AG20443 (cell line): ENCODE measurements around the gene LRRC41.
"Not testable (repeated sequence)": the region's sequence is repeated elsewhere in the genome, so short reads cannot be mapped to it uniquely, and the experiment has no call there.

Experiments
- DNase-seq: peaks from one replicate; pipeline ENCODE4 v3.0.0; 2012; ENCODE audit warnings: low spot score, mixed read lengths

The LRRC41 gene

DNA sequence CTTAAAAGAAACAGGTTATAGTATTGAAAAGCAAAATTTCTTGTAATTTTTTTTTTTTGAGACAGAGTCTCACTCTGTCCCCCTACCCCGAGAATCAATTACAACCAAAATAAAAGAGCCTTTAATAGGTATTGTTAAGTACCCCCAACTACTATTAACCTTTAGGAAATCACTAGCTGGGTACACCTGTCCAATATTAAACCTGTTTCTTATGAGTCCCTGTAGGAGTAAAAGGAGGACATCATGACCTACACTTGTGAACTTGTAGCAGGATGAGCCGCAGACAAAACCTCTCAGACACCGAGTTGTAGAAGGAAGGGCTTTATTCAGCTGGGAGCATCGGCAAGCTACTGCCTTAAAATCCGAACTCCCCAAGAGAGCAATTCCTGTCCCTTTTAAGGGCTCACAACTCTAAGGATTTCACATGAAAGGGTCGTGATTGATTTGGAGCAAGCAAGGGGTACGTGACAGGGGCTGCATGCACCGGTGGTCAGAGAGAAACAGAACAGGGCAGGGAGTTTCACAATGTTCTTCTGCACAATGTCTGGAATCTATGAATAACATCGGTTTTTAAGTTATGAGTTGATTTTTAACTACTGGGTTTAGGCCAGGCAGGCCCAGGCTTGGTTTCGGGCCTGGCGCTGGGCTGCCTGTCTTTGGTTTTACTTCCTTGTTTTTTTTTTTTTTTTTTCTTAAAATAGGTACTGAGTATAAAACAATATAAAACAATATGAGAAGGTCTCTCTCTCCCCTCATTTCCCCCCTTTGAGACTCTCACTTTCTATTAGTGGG is 22.1 kb upstream of the LRRC41 start:
- DNase-seq: not testable (repeated sequence)

DNA sequence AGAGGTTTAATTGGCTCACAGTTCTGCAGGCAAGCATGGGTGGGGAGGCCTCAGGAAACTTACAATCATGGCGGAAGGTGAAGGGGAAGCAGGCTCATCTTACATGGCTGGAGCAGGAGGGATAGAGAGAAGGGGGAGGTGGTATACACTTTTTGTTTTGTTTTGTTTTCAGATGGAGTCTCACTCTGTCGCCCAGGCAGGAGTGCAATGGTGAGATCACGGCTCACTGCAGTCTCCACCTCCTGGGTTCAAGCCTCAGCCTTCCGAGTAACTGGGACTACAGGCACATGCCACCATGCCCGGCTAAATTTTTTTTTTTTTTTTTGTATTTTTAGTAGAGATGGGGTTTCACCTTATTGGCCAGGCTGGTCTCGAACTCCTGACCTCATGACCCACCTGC is 18.8 kb upstream of the LRRC41 start:
- not testable (repeated sequence) for DNase-seq

DNA sequence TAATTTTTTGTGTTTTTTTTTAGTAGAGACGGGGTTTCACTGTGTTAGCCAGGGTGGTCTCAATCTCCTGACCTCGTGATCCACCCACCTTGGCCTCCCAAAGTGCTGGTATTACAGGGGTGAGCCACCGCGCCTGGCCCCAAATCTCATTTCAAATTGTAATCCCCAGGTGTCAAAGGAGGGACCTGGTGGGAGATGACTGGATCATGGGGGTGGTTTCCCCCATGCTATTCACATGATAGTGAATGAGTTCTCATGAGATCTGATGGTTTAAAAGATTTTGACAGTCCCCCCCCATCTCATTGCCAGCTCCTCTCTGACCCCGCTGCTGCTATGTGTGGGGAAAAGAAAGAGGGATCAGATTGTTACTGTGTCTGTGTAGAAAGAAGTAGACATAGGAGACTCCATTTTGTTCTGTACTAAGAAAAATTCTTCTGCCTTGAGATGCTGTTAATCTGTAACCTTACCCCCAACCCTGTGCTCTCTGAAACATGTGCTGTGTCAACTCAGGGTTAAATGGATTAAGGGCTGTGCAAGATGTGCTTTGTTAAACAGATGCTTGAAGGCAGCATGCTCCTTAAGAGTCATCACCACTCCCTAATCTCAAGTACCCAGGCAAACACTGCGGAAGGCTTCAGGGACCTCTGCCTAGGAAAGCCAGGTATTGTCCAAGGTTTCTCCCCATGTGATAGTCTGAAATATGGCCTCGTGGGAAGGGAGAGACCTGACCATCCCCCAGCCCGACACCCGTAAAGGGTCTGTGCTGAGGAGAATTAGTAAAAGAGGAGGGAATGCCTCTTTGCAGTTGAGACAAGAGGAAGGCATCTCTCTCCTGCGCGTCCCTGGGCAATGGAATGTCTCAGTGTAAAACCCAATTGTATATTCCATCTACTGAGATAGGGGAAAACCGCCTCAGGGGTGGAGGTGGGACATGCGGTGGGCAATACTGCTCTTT is 16.8 kb upstream of the LRRC41 start:
- DNase-seq: not testable (repeated sequence)

DNA sequence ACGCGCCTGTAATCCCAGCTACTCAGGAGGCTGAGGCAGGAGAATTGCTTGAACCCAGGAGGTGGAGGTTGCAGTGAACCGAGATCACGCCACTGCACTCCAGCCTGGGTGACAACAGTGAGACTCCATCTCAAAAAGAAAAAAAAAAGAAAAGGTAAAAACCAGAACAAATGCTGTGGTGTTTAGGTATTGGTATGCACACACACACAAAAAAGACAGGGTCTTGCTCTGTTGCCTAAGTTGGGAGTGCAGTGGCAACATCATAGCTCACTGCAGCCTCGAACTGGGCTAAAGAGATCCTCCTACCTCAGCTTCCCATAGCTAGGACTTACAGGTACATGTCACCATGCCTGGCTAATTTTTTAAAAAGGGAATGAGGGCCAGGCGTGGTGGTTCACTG is 15.9 kb upstream of the LRRC41 start:
- not testable (repeated sequence) for DNase-seq

DNA sequence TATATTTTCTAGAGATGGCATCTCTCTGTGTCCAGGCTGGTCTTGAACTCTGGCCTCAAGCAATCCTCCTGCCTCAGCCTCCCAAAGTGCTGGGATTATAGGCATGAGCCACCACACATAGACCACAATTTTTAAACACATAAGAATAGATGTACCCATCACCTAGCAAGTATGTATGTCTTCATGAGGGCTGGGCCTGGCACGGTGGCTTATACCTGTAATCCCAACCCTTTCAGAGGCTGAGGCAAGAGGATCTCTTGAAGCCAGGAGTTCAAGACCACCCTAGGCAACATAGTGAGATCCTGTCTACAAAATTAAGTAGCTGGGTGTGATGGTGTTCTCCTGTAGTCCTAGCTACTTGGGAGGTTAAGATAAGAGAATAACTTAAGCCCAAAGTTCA is 13.9 kb upstream of the LRRC41 start:
- no peak for DNase-seq

DNA sequence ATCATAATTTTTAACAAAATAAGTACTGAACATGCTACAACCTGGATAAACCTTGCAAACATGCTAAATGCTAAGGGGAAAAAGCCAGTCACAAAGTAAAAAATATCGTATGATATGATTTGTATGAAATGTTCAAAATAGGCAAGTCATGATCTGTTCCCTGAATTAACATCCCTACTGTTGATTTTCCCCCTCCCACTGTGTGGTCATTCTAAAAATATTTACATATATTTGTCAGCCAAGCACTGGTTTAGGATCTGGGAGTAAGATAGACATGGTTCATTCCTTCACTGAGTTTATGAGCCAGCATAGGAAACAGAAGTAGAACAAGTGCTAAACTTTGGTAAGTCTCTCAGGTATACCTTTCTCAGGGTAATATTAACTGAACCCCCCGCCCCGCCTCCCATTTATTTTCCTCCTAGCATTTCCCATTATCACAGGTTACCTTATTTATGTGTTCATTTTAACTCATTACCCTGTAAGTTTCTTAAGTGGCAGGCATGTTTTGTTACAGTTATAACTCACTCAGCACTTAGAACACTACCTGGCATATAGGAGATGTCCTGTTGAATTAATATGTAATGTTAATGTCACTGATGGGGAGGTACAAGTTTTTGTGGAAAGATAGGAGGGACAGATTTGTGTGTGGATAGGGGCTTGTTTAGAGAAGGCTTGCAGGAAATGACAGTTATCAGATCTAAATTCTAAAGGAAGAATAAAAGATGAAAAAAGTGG is 12.4 kb upstream of the LRRC41 start:
- DNase-seq: peak; percentile 34

DNA sequence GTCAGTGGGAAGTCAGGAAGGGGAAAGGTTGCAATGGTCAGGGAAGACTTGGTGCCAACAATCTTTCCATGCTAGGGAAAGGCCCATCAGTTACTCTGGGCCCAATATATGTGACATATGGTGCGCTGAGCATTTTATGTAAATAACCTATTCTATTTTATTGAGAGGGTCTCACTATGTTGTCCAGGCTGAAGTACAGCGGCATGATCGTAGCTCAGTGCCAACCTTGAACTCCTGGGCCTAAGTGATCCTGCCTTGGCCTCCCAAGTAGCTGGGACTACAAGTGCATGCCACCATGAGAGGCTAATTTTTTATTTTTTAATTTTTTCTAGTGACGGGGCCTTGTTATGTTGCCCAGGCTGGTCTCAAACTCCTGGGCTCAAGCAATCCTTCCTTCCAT is 6.9 kb upstream of the LRRC41 start:
- no peak for DNase-seq

GRCh38 chr1:46309401-46310159 is 6.2 kb upstream of the LRRC41 start:
- no peak for DNase-seq

- DNase-seq: no peak
Measured at GRCh38 chr1:46306159-46306530, 2.7 kb upstream of the LRRC41 start.

GRCh38 chr1:46303872-46304326 is 483 bp upstream of the LRRC41 start:
- DNase-seq: no peak

- peak; percentile 47 for DNase-seq
Measured at GRCh38 chr1:46302641-46303037, 777 bp downstream of the LRRC41 start.

DNA sequence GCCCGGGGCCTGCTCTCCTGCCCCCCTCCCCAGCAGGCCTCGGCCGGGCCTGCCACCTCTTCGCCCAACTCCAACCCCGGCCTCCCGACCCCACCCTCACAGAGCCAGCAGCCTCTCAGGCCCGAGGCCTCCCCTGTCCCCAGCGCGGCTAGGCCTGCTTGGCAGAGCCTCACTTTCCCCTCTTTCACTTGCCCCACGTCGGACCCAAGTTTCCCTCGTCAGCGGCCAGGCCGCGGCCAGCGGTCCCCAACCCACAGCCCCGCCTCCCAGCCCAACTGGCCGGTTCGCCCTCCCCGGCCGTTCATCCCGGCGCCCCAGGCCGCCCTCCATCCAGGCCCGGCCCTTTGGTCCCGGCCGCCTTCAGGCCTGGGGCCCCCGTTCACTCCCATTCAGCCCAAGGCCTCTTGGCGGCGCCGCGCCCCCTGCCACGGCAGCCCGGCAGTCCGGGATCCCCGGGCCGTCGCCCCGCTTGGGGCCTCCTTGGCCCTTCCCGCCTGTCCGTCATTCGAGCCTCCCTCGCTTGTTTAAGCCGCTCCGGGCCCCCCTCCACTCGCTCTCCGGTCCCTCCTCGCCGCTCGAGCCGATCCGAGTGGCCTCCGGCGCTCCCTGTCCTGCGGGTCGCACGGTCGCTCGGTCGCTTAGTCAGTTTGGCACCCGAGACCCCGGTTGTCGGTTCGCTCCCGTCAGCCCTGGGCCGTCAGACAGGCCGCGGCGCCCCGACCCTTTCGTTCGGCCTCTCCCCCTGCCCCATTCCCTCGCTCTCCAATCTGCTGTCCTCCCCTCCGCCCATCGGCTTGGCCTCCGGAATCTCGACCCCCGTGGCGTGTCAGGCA is 1.4 kb downstream of the LRRC41 start:
- peak; percentile 76 for DNase-seq

DNA sequence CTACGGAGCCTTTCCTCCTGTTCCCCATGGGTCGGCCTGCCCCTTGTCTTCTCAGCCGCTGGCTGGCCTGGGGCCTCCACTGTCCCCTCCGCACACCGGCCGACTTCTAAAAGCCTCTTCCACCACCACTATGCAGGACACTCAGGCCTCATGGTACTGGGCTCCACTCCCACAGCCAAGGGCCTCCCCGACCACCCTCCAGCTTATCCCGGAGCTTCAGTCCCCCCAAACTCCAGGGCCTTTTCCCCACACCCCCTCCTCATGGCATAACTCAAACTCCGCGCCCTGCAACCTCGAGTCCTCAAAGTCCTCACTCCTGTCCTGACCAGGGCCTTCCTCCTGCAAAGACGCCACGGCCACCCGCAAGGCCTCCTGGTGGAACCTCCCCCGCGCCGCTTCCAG is 2.0 kb downstream of the LRRC41 start:
- DNase-seq: peak; percentile 56

GRCh38 chr1:46300673-46301405 is 2.6 kb downstream of the LRRC41 start:
- peak; percentile 30 for DNase-seq

DNA sequence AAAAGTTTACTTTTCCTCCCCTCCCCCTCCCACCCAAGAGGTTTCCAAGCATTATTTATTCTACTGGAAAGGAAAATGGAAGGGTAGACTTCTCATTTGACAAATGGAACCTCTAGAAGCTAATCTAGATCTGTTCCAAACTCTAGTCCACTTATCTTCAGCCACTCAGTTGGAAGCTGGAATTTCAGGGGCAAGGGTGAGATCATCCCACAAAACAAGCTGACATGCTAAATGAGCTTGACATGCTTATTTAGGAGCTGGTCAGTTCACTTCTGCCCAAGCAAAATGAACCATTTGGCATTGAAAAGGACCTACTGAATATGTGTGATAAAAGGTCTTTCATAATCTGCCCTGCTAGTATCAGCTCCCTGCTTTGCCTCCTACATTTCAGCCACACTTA is 5.0 kb downstream of the LRRC41 start:
- DNase-seq: no peak

GRCh38 chr1:46295306-46295705 is 8.1 kb downstream of the LRRC41 start:
- no peak for DNase-seq

DNA sequence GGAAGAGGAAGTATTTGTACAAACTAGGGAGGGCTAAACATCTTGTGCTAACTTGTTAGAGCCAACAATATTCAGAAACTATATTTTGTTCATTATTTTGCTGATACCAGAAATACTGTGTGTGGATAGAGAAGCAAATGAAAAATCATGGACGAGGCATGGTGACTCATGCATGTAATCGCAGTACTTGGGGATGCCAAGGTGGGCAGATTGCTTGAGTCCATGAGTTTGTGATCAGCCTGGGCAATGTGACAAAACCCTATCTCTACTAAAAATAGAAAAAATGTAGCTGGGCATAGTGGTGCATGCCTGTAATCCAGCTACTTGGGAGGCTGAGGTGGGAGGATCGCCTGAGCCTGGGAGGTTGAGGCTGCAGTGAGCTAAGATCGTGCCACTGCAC is 13.4 kb downstream of the LRRC41 start:
- DNase-seq: no peak

GRCh38 chr1:46289134-46289494 is 14.3 kb downstream of the LRRC41 start:
- no peak for DNase-seq

DNA sequence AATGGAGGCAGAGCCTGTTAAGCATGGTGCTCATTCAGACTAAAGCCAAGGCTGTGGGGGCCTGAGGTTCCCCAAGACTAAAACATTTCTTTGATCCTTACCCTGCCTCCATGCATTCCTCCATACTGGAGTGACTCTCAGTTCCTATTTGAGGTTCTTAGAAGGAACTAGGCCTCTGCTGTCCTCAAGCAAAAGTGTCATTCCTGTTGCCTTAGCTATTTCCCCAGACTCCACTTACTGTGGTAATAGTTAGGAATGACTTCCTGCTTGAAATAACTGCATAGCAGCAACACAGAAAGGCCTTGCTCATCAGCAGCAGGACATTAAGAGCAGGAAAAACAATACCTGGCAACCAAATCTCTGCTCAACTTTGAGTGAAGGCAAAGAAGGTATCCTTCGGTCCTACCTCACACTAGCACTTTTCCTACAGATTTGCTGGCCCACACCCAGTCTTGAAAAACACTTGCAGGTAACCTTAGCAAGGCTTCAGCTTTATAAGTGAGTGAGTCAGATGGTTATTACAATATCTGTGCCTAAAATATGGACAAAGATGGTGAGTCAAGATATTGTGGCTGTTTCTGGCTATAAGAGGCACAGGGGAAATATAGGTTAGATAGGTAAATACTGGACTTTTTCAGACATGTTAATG is 14.8 kb downstream of the LRRC41 start:
- DNase-seq: peak; percentile 60
